Measurements from ENCODE around the gene LRMDA.

DNA sequence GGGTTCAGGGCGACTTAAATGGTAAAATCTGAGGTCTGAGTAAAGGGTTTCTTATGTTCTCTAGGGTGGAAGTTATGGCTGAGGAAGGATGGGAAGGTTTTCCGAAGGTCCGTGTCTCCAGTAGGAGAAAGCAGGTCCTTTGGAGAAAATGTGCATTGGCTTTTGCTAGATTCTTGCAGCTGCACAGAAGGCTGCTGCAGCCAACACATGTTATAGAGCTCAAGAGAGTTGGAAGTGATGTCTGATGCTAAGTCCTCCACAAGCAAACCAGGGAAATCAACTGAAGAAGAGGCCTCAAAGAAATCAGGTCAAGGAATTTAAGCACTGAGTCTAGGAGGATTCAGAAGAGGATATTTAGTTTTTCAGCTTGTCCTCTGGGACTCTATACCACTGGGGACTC, 404.6 kb downstream of the LRMDA start:
- no peak for TF ChIP-seq REST (IDR thresholded peaks at IDR 0.05; ENCODE audit: borderline replicate concordance in 1 of 2, low read depth in 1 of 2, low read length in 2 of 2)
- TF ChIP-seq CREB1 (IDR thresholded peaks at IDR 0.05) = no peak
- TF ChIP-seq CREB1 (CRISPR knock-in tag; IDR thresholded peaks at IDR 0.05) = no peak
- TF ChIP-seq HNF4A (CRISPR knock-in tag; IDR thresholded peaks at IDR 0.05) = no peak
- TF ChIP-seq CTCF (CRISPR knock-in tag; IDR thresholded peaks at IDR 0.05) = no peak
- TF ChIP-seq MAFF (IDR thresholded peaks at IDR 0.05; ENCODE audit: low read depth, low read length) = no peak
- no peak for TF ChIP-seq EZH2 (conservative IDR thresholded peaks at IDR 0.05; ENCODE audit: low read depth, low read length)
- no peak for TF ChIP-seq EP300 (IDR thresholded peaks at IDR 0.05; ENCODE audit: low read depth in 2 of 2, low read length in 2 of 2)
- TF ChIP-seq EP300 (CRISPR knock-in tag; IDR thresholded peaks at IDR 0.05; ENCODE audit: borderline replicate concordance) = no peak
- no peak for TF ChIP-seq PRDM15 (CRISPR knock-in tag; IDR thresholded peaks at IDR 0.05)
- no peak for TF ChIP-seq ZNF224 (CRISPR knock-in tag; IDR thresholded peaks at IDR 0.05)
- no peak for TF ChIP-seq NR3C1 (CRISPR knock-in tag; IDR thresholded peaks at IDR 0.05)
- TF ChIP-seq ZBTB7A (CRISPR knock-in tag; IDR thresholded peaks at IDR 0.05) = no peak
- no peak for TF ChIP-seq HDAC2 (CRISPR knock-in tag; IDR thresholded peaks at IDR 0.05)

Measured in HepG2 (cell line).